MM.1S (cell line): Measurements from ENCODE around the gene MMP7.

ENCODE experiments used
- DNase-seq: peaks from one replicate; pipeline ENCODE4 v3.0.0-alpha.2; 2015
- H2AFZ ChIP-seq: fragments of 300-600 bp; sonication (generic); 2 replicates; pipeline ENCODE4 v1.6.0; 2016; ENCODE audit warnings: antibody characterized with exemption, low read length
- H3F3A ChIP-seq: fragments of 300-600 bp; sonication (generic); 2 replicates; pipeline ENCODE4 v1.6.1; 2016; ENCODE audit warnings: mild to moderate bottlenecking, antibody characterized with exemption, low read length, moderate library complexity, mixed read lengths; ENCODE audit not compliant: insufficient read depth
- H3K27ac ChIP-seq: fragments of 300-600 bp; sonication (generic); 2 replicates; pipeline ENCODE4 v1.5.1; 2016; ENCODE audit warnings: mild to moderate bottlenecking, low read length
- H3K27me3 ChIP-seq: fragments of 300-600 bp; sonication (generic); replicated peaks from 2 replicates; pipeline ENCODE4 v1.6.0; 2016; ENCODE audit warnings: low read length; ENCODE audit not compliant: insufficient read depth
- H3K36me3 ChIP-seq: fragments of 300-600 bp; sonication (generic); replicated peaks from 2 replicates; pipeline ENCODE4 v1.6.1; 2016; ENCODE audit warnings: mild to moderate bottlenecking, low read length, mixed read lengths; ENCODE audit not compliant: insufficient read depth
- H3K4me1 ChIP-seq: fragments of 300-600 bp; sonication (generic); 2 replicates; pipeline ENCODE4 v1.6.1; 2016; ENCODE audit warnings: low read length, mixed read lengths
- H3K4me2 ChIP-seq: fragments of 300-600 bp; sonication (generic); 2 replicates; pipeline ENCODE4 v1.6.0; 2016; ENCODE audit warnings: low read depth, low read length
- H3K4me3 ChIP-seq: fragments of 300-600 bp; sonication (generic); 2 replicates; pipeline ENCODE4 v1.5.1; 2016; ENCODE audit warnings: low read length, mixed read lengths
- H3K79me2 ChIP-seq: fragments of 300-600 bp; sonication (generic); 2 replicates; pipeline ENCODE4 v1.6.1; 2016; ENCODE audit warnings: mixed run types, low read length, mixed read lengths
- H3K9ac ChIP-seq: fragments of 300-600 bp; sonication (generic); 2 replicates; pipeline ENCODE4 v1.6.1; 2016; ENCODE audit warnings: low read length, mixed read lengths
- H3K9me2 ChIP-seq: fragments of 300-600 bp; sonication (generic); replicated peaks from 2 replicates; pipeline ENCODE4 v1.6.1; 2016; ENCODE audit warnings: mild to moderate bottlenecking, low read length, mixed read lengths; ENCODE audit not compliant: insufficient read depth
- H3K9me3 ChIP-seq: fragments of 300-600 bp; sonication (generic); replicated peaks from 2 replicates; pipeline ENCODE4 v1.6.1; 2016; ENCODE audit warnings: mild to moderate bottlenecking, low read length, mixed read lengths; ENCODE audit not compliant: insufficient read depth
- H4K20me1 ChIP-seq: fragments of 300-600 bp; sonication (generic); 2 replicates; pipeline ENCODE4 v1.6.1; 2016; ENCODE audit warnings: mild to moderate bottlenecking, low read length, moderate library complexity, mixed read lengths; ENCODE audit not compliant: insufficient read depth
- CTCF ChIP-seq: fragments of 300-600 bp; sonication (generic); IDR thresholded peaks from 2 replicates; pipeline ENCODE4 v1.5.1; 2016; ENCODE audit warnings: antibody characterized with exemption, low read length, mixed read lengths
- EZH2 ChIP-seq: fragments of 300-600 bp; sonication (generic); optimal IDR thresholded peaks from 2 replicates; pipeline ENCODE3; 2017; ENCODE audit warnings: low read depth, mild to moderate bottlenecking, antibody characterized with exemption, low read length, mixed read lengths
- EZH2phosphoT487 ChIP-seq: fragments of 300-600 bp; sonication (generic); IDR thresholded peaks from 2 replicates; pipeline ENCODE4 v1.6.1; 2018; ENCODE audit warnings: antibody characterized with exemption, low read length

Gene MMP7

GRCh38 chr11:102493524-102493923 is 37.0 kb downstream of the MMP7 start:
- no peak for DNase-seq
- H4K20me1 ChIP-seq = no peaks in the 10 kb centered on the region
- H3F3A ChIP-seq = no peaks in the 10 kb centered on the region
- H3K9ac ChIP-seq = no peak overlapping the region
- H3K36me3 ChIP-seq = no peaks in the 10 kb centered on the region
- H3K27ac ChIP-seq = no peak overlapping the region
- no peaks in the 10 kb centered on the region for H3K9me3 ChIP-seq
- no peak overlapping the region for H2AFZ ChIP-seq
- H3K4me3 ChIP-seq = no peak overlapping the region
- peaks cover 13% of the 10 kb centered on the region for H3K4me1 ChIP-seq
- TF ChIP-seq CTCF = no peak
- no peak for TF ChIP-seq EZH2
- TF ChIP-seq EZH2phosphoT487 = no peak
- H3K79me2 ChIP-seq = no peaks in the 10 kb centered on the region
- H3K27me3 ChIP-seq = no peaks in the 10 kb centered on the region
- no peak overlapping the region for H3K4me2 ChIP-seq
- H3K9me2 ChIP-seq = no peaks in the 10 kb centered on the region

DNA sequence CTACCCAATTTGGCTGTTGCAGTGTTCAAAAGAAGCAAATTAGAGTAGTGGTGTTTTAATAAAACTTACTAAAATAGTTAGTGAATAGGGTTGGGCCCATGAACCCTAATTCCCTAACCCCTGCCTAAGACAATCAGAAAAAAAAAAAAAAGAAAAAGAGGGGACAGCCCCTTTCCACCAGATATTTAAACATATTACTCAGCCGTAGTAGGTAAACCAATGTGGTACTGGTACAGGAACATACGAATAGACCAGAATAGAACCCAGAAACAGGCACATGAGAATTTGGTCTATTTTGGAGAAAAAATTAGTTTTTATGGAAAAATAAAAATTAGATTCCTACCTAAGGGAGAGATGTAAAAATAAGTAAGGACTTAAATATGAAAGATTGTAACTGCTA is 38.6 kb downstream of the MMP7 start:
- H2AFZ ChIP-seq = no peak overlapping the region
- no peak overlapping the region for H3K4me2 ChIP-seq

DNA sequence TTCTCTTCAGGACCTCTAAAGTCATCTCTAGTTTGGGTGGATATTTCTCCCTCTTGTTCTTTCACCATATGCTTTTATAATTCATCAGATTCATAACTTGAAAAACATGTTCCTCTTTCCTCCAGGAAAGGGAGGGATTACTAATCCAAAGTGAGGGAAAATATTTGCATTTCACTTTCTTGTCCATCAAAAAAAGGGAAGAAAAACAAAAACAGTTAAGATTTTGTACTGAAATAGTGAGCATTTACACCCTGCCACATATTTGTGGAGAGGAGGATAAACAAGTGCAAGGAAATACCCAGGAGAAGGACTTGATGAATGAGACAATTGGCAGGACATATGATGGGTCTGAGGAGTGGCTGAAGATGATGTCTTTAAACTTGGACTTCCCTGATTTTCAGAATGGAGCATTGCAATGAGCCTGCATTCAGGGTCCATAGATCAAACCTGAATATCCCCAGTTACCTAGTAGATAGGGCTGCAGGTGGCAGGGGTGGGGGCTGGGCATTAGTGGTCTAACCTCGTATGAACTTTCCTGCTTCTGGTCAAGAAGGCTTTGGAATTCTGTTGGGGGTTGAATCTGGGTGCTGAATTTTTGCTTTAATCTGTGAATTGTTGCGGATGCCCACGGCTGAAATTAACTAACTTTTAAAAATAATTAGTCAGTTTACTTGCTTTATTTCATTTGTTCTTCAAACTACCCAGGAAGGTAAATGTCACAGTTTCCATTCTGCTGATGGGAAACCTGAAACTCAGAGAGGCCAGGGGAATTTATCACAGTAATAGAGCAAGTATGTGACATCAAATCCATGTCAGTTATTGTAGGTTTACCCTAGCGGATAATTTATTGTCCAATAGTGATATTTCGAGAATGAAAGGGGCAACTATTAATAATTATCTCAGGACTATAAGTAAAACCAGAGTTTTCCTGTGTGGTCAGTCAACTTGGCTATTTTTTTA is 41.1 kb downstream of the MMP7 start:
- H2AFZ ChIP-seq = no peak overlapping the region
- H3F3A ChIP-seq = no peaks in the 10 kb centered on the region
- no peaks in the 10 kb centered on the region for H3K9me3 ChIP-seq
- no peak overlapping the region for H3K4me2 ChIP-seq
- H3K36me3 ChIP-seq = no peaks in the 10 kb centered on the region
- peaks cover 20% of the 10 kb centered on the region for H3K4me1 ChIP-seq
- no peaks in the 10 kb centered on the region for H3K9me2 ChIP-seq
- H3K27ac ChIP-seq = no peak overlapping the region
- no peaks in the 10 kb centered on the region for H4K20me1 ChIP-seq
- no peak for DNase-seq
- H3K79me2 ChIP-seq = no peaks in the 10 kb centered on the region
- H3K27me3 ChIP-seq = no peaks in the 10 kb centered on the region
- no peak for TF ChIP-seq EZH2phosphoT487
- TF ChIP-seq CTCF = no peak
- no peak for TF ChIP-seq EZH2
- H3K4me3 ChIP-seq = no peak overlapping the region
- H3K9ac ChIP-seq = no peak overlapping the region

More for the DNA sequence above, 38.6 kb downstream of the MMP7 start:
- H3K4me1 ChIP-seq = peaks cover 20% of the 10 kb centered on the region
- no peaks in the 10 kb centered on the region for H3K9me2 ChIP-seq
- H3K9ac ChIP-seq = no peak overlapping the region
- no peak overlapping the region for H3K4me3 ChIP-seq
- H4K20me1 ChIP-seq = no peaks in the 10 kb centered on the region
- H3K9me3 ChIP-seq = no peaks in the 10 kb centered on the region
- H3K27ac ChIP-seq = no peak overlapping the region
- H3F3A ChIP-seq = no peaks in the 10 kb centered on the region
- no peak for DNase-seq
- H3K36me3 ChIP-seq = no peaks in the 10 kb centered on the region
- H3K27me3 ChIP-seq = no peaks in the 10 kb centered on the region
- TF ChIP-seq EZH2 (no peak), CTCF (no peak), EZH2phosphoT487 (no peak)
- no peaks in the 10 kb centered on the region for H3K79me2 ChIP-seq
